ENCODE measurements around the gene CGNL1. TPM values are rescaled to one million over a fixed set of nuclear protein-coding genes. Genes with fewer than 3 reads are reported as not detected.

CGNL1 gene
- total RNA-seq, 1 experiment from 2014 or later, result 3.3 TPM

- Mint-ChIP-seq H3K9me3 (ENCODE audit: low read depth, unreplicated experiment) (no peaks in the 10 kb centered on the region), H3K27me3 (ENCODE audit: unreplicated experiment) (no peaks in the 10 kb centered on the region), H3K27ac (ENCODE audit: unreplicated experiment) (no peak overlapping the region), H3K4me1 (ENCODE audit: low read depth, unreplicated experiment) (peaks cover 27% of the 10 kb centered on the region), H3K36me3 (ENCODE audit: insufficient read depth, unreplicated experiment) (peaks cover 3% of the 10 kb centered on the region), H3K4me3 (ENCODE audit: low read depth, unreplicated experiment) (no peak overlapping the region)
- DNase-seq, result no peak
- BruUV-seq (replicated peaks), result no TSS peak
- CTCF ChIA-PET, result no interaction called here
- intact Hi-C loops (cut with micrococcal nuclease; ENCODE audit: unreplicated experiment), result no loop called here
- TF ChIP-seq, protein P1, sequence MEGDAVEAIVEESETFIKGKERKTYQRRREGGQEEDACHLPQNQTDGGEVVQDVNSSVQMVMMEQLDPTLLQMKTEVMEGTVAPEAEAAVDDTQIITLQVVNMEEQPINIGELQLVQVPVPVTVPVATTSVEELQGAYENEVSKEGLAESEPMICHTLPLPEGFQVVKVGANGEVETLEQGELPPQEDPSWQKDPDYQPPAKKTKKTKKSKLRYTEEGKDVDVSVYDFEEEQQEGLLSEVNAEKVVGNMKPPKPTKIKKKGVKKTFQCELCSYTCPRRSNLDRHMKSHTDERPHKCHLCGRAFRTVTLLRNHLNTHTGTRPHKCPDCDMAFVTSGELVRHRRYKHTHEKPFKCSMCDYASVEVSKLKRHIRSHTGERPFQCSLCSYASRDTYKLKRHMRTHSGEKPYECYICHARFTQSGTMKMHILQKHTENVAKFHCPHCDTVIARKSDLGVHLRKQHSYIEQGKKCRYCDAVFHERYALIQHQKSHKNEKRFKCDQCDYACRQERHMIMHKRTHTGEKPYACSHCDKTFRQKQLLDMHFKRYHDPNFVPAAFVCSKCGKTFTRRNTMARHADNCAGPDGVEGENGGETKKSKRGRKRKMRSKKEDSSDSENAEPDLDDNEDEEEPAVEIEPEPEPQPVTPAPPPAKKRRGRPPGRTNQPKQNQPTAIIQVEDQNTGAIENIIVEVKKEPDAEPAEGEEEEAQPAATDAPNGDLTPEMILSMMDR (IDR thresholded peaks at IDR 0.05; ENCODE audit: unreplicated experiment), result no peak
Measured at GRCh38 chr15:57597431-57597830, 221.1 kb downstream of the CGNL1 start.

DNA sequence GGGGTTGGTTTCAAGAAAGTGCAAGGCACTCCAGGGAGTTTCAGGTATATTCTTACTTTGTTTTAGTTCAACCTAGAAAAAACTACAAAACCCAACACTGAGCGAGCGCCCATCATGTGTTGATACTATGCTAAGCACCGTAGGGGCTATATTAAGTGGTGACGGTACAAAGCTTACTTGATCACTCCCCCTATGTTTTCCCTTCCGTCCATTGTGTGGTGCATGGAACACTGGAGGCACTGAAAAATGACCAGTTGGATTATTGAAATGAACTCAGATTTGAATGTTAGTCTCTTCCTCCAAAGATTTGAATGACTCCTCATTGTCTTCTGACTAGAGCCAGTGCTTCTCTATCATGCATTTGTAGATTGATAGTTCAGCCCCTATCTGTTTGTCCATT lies 222.0 kb downstream of the CGNL1 start:
- no peaks in the 10 kb centered on the region for H3K36me3 Mint-ChIP-seq (ENCODE audit: insufficient read depth, unreplicated experiment)
- H3K27ac Mint-ChIP-seq (ENCODE audit: unreplicated experiment), result no peak overlapping the region
- CTCF ChIA-PET, result no interaction called here
- TF ChIP-seq, protein P1 (IDR thresholded peaks at IDR 0.05; ENCODE audit: unreplicated experiment), result no peak
- H3K9me3 Mint-ChIP-seq (ENCODE audit: low read depth, unreplicated experiment), result no peaks in the 10 kb centered on the region
- peaks cover 21% of the 10 kb centered on the region for H3K4me1 Mint-ChIP-seq (ENCODE audit: low read depth, unreplicated experiment)
- no peaks in the 10 kb centered on the region for H3K27me3 Mint-ChIP-seq (ENCODE audit: unreplicated experiment)
- no peak overlapping the region for H3K4me3 Mint-ChIP-seq (ENCODE audit: low read depth, unreplicated experiment)
- intact Hi-C loops (cut with micrococcal nuclease; ENCODE audit: unreplicated experiment), result no loop called here
- no TSS peak for BruUV-seq (replicated peaks)
- DNase-seq, result no peak

DNA sequence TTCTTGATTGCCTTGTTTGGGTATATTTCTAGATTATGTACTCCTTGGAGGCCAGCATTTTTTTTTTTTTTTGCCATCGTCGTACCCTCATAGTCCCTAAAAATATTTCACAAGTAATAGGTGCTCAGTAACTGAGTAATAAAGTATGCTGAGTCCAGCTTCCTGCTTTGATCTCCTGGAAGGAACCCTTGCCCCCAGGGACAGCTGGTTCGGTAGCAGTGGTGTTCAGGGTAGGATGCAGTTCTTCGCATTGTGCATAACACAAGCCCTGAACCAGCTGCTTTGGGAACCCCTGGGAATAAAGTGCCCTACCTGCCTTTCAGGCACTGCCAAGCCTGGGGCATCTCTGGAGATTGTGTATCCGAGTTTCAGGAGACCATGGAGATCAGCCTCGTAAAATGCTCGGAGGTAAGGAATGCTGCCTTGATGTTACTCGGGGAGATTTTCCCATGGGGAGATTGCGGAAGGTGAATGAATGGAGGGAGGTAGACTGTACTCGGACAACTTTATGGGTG lies 223.0 kb downstream of the CGNL1 start:
- TF ChIP-seq, protein P1 (IDR thresholded peaks at IDR 0.05; ENCODE audit: unreplicated experiment), result no peak
- no TSS peak for BruUV-seq (replicated peaks)
- no peak overlapping the region for H3K27ac Mint-ChIP-seq (ENCODE audit: unreplicated experiment)
- intact Hi-C loops (cut with micrococcal nuclease; ENCODE audit: unreplicated experiment), result no loop called here
- no peaks in the 10 kb centered on the region for H3K27me3 Mint-ChIP-seq (ENCODE audit: unreplicated experiment)
- CTCF ChIA-PET, result interaction anchor here (0.8 kb wide), 1 partner anchor 39 kb away, joined by 3 read pairs; no protein-coding TSS in a partner anchor
- H3K36me3 Mint-ChIP-seq (ENCODE audit: insufficient read depth, unreplicated experiment), result no peaks in the 10 kb centered on the region
- no peaks in the 10 kb centered on the region for H3K9me3 Mint-ChIP-seq (ENCODE audit: low read depth, unreplicated experiment)
- H3K4me1 Mint-ChIP-seq (ENCODE audit: low read depth, unreplicated experiment), result peaks cover 21% of the 10 kb centered on the region
- H3K4me3 Mint-ChIP-seq (ENCODE audit: low read depth, unreplicated experiment), result no peak overlapping the region
- DNase-seq, result no peak

- DNase-seq, result no peak
- intact Hi-C loops (cut with micrococcal nuclease; ENCODE audit: unreplicated experiment), result no loop called here
- CTCF ChIA-PET, result no interaction called here
- no peaks in the 10 kb centered on the region for H3K9me3 Mint-ChIP-seq (ENCODE audit: low read depth, unreplicated experiment)
- TF ChIP-seq, protein P1 (IDR thresholded peaks at IDR 0.05; ENCODE audit: unreplicated experiment), result no peak
- H3K27ac Mint-ChIP-seq (ENCODE audit: unreplicated experiment), result no peak overlapping the region
- H3K4me3 Mint-ChIP-seq (ENCODE audit: low read depth, unreplicated experiment), result no peak overlapping the region
- H3K4me1 Mint-ChIP-seq (ENCODE audit: low read depth, unreplicated experiment), result peaks cover 16% of the 10 kb centered on the region
- no peaks in the 10 kb centered on the region for H3K36me3 Mint-ChIP-seq (ENCODE audit: insufficient read depth, unreplicated experiment)
- BruUV-seq (replicated peaks), result no TSS peak
- no peaks in the 10 kb centered on the region for H3K27me3 Mint-ChIP-seq (ENCODE audit: unreplicated experiment)
Measured at GRCh38 chr15:57600197-57600596, 223.9 kb downstream of the CGNL1 start.

Other genes starting within 250 kb of the CGNL1 start
- 5.1 and 6.9 TPM in 2 replicates for gene MYZAP, start 215.4 kb downstream of the CGNL1 start, total RNA-seq (2022)